Naive thymus-derived CD4-positive, alpha-beta T cell (primary cell): ENCODE data around the gene NELL2. TPM values are rescaled to one million over a fixed set of nuclear protein-coding genes. Genes with fewer than 3 reads are reported as not detected.
"Not testable (repeated sequence)": the region's sequence is repeated elsewhere in the genome, so short reads cannot be mapped to it uniquely, and the experiment has no call there.

ENCODE experiments used
- ATAC-seq: fragments of 150-1000 bp; cut with Tn5 transposase; 2 replicates; pipeline ENCODE4 v1.10.0; 2021; ENCODE audit warnings: mild to moderate bottlenecking, moderate library complexity
- CTCF ChIA-PET: fragments of 350-600 bp; sonication (Branson Sonifier 250); formaldehyde crosslinking; loops from one replicate; lab custom pipeline; 2021; ENCODE audit warnings: antibody characterized with exemption; lab: Charles Lee
- POLR2A ChIA-PET: fragments of 350-600 bp; sonication (Branson Sonifier 250); formaldehyde crosslinking; loops from one replicate; lab custom pipeline; 2021; ENCODE audit warnings: antibody characterized with exemption, inconsistent platforms; lab: Charles Lee
- DNase-seq, 9 donors: peaks; one replicate each; pipeline versions ENCODE4 v3.0.0 to v3.0.0-alpha.2; 2020 to 2022; ENCODE audit warnings: mixed read lengths in 1 of 9
- H3K27ac ChIP-seq: one replicate; pipeline ENCODE4 v1.7.0; 2013; ENCODE audit warnings: mild to moderate bottlenecking, low read depth, low read length, moderate library complexity
- H3K27me3 ChIP-seq, 2 donors: one replicate each; pipeline ENCODE4 v1.7.0; 2013; ENCODE audit warnings: low read length in 2 of 2, mild to moderate bottlenecking in 2 of 2, moderate library complexity in 2 of 2; ENCODE audit not compliant: control insufficient read depth in 2 of 2, insufficient read depth in 2 of 2
- H3K36me3 ChIP-seq, 3 experiments: 1 replicate in 2 of 3; 2 replicates in 1 of 3; pipeline ENCODE4 v1.7.0; 2013; ENCODE audit warnings: low read length in 3 of 3, mild to moderate bottlenecking in 3 of 3, moderate library complexity in 1 of 3; ENCODE audit not compliant: insufficient read depth in 3 of 3, control insufficient read depth in 2 of 3
- H3K4me1 ChIP-seq, 2 donors: one replicate each; pipeline ENCODE4 v1.7.0; 2013; ENCODE audit warnings: low read length in 2 of 2, mild to moderate bottlenecking in 2 of 2, moderate library complexity in 1 of 2; ENCODE audit not compliant: control insufficient read depth in 2 of 2, insufficient read depth in 2 of 2
- H3K4me3 ChIP-seq: 2 replicates; pipeline ENCODE4 v1.7.0; 2013; ENCODE audit warnings: mild to moderate bottlenecking, low read length
- H3K9me3 ChIP-seq, 3 experiments: 1 replicate in 2 of 3; 2 replicates in 1 of 3; pipeline ENCODE4 v1.7.0; 2013; ENCODE audit warnings: low read length in 3 of 3; ENCODE audit not compliant: control insufficient read depth in 2 of 3
- H3K27ac Mint-ChIP-seq, 9 donors: one replicate each; pipeline ENCODE4 v1.8.0; 2020 to 2022; ENCODE audit warnings: mixed read lengths in 9 of 9, mild to moderate bottlenecking in 8 of 9, moderate library complexity in 5 of 9, inconsistent platforms in 2 of 9
- H3K27me3 Mint-ChIP-seq, 5 donors: one replicate each; pipeline ENCODE4 v1.8.0; 2021 to 2022; ENCODE audit warnings: mixed read lengths in 5 of 5, mild to moderate bottlenecking in 1 of 5
- H3K36me3 Mint-ChIP-seq, 5 donors: one replicate each; pipeline ENCODE4 v1.8.0; 2020 to 2022; ENCODE audit warnings: mixed read lengths in 5 of 5, mild to moderate bottlenecking in 3 of 5, inconsistent platforms in 1 of 5
- H3K4me1 Mint-ChIP-seq, 7 donors: one replicate each; pipeline ENCODE4 v1.8.0; 2020 to 2022; ENCODE audit warnings: mixed read lengths in 7 of 7, mild to moderate bottlenecking in 3 of 7, inconsistent platforms in 1 of 7
- H3K4me3 Mint-ChIP-seq, 10 donors: one replicate each; pipeline ENCODE4 v1.8.0; 2020 to 2022; ENCODE audit warnings: mild to moderate bottlenecking in 10 of 10, mixed read lengths in 10 of 10, moderate library complexity in 6 of 10, inconsistent platforms in 2 of 10
- H3K9me3 Mint-ChIP-seq, 11 donors: one replicate each; pipeline ENCODE4 v1.8.0; 2020 to 2022; ENCODE audit warnings: mixed read lengths in 11 of 11, mild to moderate bottlenecking in 4 of 11, inconsistent platforms in 1 of 11, moderate library complexity in 1 of 11
- intact Hi-C, 2 donors: fragments of 100-400 bp; cut with micrococcal nuclease; formaldehyde crosslinking; loops; one replicate each; pipeline ENCODE4 v1.15.1; 2023
- polyA plus RNA-seq, 2 donors: library from polyadenylated mRNA; unstranded; fragments of 300-500 nt; fragmentation: Illumina TruSeq; gene quantifications; one replicate each; pipeline ENCODE4 v1.2.3, GENCODE V29; 2021
- total RNA-seq, 6 experiments: library from RNA in 5 of 6; stranded (reverse) in 5 of 6; gene quantifications; 1 replicate in 5 of 6; 2 replicates in 1 of 6; pipeline ENCODE4 v1.2.3 and lab custom pipeline; 2021 to 2026

The NELL2 gene
- total and polyA plus RNA-seq, 7 experiments from 2014 or later = 60.9 to 414 (median 228) TPM

DNA sequence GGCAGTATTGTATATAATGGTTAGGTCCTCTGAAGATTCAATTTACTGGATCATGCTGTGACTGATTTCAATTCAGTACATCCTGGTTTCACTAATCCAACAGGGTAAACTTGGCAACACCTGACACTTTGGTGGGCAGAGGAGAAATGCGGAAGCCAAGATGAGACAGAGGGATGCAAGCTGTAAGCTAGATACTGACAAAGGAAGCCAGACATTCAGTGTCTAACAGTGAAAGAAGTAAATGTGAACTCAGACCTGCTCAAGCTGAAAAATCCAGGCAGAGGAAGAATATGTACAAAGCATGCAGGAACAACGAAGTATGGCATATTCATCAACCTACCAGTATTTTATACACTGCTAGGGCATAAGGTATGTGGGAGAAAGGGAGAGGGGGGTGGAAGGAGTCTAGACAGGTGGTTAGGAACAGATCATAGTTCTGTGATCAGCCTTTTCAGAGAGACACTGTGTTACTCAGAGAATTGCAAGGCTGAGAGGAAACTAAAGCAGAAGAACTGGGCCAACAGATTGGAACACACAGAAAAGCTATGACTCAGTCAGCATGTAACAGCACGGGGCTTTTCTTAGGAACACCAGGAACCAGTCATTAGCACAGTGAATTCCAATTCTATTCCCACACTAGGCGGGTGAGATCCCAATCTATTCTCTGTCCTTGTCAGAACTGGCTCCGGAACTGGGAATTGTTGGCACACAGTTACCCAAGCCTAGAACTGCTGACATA is 40.3 kb downstream of the NELL2 start:
- Mint-ChIP-seq H3K27ac (peak overlapping the region; percentile 80 to 99 (median 95)), H3K36me3 (peaks cover 0 to 11% (median 7%) of the 10 kb centered on the region in 5 donors), H3K9me3 (no peaks in the 10 kb centered on the region), H3K4me3 (peak overlapping the region; percentile 38 to 84 (median 72)), H3K27me3 (no peaks in the 10 kb centered on the region), H3K4me1 (peaks cover 26 to 98% (median 79%) of the 10 kb centered on the region in 7 donors)
- Histone ChIP-seq H3K4me1 (peaks cover 51 to 53% of the 10 kb centered on the region in 2 donors), H3K9me3 (no peaks in the 10 kb centered on the region), H3K4me3 (peak overlapping the region; percentile 7), H3K36me3 (no peaks in the 10 kb centered on the region), H3K27me3 (no peaks in the 10 kb centered on the region), H3K27ac (peak overlapping the region; percentile 67)
- POLR2A ChIA-PET = interaction anchor here (0.7 to 3.4 kb wide), 9 partner anchors 8 to 49 kb away, joined by 3 to 20 read pairs (median 4); partner anchors contain the start of gene NELL2
- DNase-seq = peak in 6 of 9 donors; percentile 28 to 63 (median 36)
- ATAC-seq = peak; percentile 71
- intact Hi-C loops = loop anchor here (1.0 kb wide), 2 partner anchors 11 to 38 kb away; no protein-coding TSS in a partner anchor
- CTCF ChIA-PET = interaction anchor here (0.7 to 2.6 kb wide), 2 partner anchors 23 to 38 kb away, joined by 4 to 8 read pairs; no protein-coding TSS in a partner anchor

DNA sequence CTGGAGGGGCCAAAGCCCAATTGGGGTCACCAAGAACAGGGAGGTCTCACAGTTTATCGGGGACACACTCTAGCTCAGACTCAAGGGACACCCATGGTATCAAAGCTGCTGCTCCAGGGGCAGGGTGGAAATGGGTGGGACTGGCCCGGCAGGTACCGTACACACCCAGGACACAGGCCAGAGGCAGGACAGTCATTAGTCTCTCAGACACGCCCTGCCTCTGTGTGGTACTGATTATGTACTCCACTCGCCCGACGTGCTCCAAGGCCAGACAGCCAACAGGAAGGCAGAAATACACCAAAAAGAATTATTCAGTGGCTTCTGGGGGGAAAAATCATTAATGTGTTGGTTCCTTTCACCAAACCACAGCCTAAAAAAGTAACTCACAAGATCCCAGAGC is 41.1 kb downstream of the NELL2 start:
- ChIA-PET POLR2A (interaction anchor here (0.7 to 3.4 kb wide), 4 partner anchors 13 to 50 kb away, joined by 3 to 20 read pairs (median 4); no protein-coding TSS in a partner anchor), CTCF (interaction anchor here (0.7 to 2.6 kb wide), 2 partner anchors 22 to 39 kb away, joined by 4 to 8 read pairs; no protein-coding TSS in a partner anchor)
- DNase-seq, H3K4me3 ChIP-seq, ATAC-seq, H3K9me3 Mint-ChIP-seq, H3K36me3 ChIP-seq, H3K27me3 Mint-ChIP-seq, H3K27me3 ChIP-seq, H3K9me3 ChIP-seq: not testable (repeated sequence)
- H3K4me1 Mint-ChIP-seq = peaks cover 26 to 98% (median 83%) of the 10 kb centered on the region in 7 donors
- Histone ChIP-seq H3K4me1 (peaks cover 53 to 58% of the 10 kb centered on the region in 2 donors), H3K27ac (peak overlapping the region; percentile 67)
- peak overlapping the region in 9 of 10 donors; percentile 24 to 80 (median 60) for H3K4me3 Mint-ChIP-seq
- intact Hi-C loops = loop anchor here in 1 of 2 donors (1.0 kb wide), 1 partner anchor 39 kb away; no protein-coding TSS in a partner anchor
- peaks cover 0 to 12% (median 7%) of the 10 kb centered on the region in 5 donors for H3K36me3 Mint-ChIP-seq
- H3K27ac Mint-ChIP-seq = peak overlapping the region; percentile 80 to 99 (median 95)

DNA sequence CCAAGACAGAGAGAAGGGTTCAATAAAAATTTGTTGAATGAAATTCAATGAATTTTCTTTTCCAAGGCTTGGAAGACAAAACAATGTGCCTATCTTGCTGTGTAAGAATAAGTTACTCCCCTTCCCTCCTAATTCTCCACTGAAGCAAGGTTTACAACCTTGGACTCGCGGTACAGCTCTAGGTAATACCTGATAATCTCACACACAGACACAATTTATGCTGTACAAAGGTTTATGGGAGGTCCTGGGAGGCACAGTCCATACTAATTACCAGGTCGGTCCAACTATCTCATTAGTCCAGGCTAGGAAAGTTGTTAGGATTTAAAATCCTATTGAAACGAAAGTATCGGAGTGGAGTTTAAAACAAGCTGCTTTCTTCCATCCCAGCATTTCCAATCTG is 42.6 kb downstream of the NELL2 start:
- H3K4me3 Mint-ChIP-seq = peak overlapping the region in 4 of 10 donors; percentile 4 to 59 (median 38)
- peaks cover 53 to 67% of the 10 kb centered on the region in 2 donors for H3K4me1 ChIP-seq

DNA sequence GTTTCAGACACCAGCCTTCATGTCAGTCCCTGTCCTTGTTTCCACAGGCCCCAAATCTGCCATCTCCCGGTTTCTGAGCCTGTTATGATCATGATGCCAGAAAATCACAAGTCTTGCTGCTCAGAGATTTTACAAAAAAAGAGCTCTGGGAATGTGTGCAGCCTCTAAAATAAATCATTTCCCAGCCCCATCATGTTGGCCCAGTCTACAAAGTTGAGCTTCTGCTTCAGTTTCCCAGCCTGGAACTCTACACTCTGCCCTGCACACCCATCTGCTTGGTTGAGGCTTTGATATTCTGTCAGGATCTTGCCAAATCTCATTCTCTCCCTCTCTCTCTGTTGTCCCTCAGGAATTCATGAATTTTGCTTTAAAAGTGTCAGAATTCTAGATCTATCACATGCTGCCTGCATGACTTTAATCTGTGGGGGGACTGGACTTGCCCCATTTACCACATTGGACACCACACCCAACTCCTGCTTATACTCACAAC is 45.5 kb downstream of the NELL2 start:
- ChIA-PET CTCF (interaction anchor here (1.2 to 2.8 kb wide), 2 partner anchors 11 to 18 kb away, joined by 3 to 9 read pairs; no protein-coding TSS in a partner anchor), POLR2A (interaction anchor here (0.8 to 8.4 kb wide), 8 partner anchors 8 to 44 kb away, joined by 3 to 81 read pairs (median 4); partner anchors contain the start of gene NELL2)
- Mint-ChIP-seq H3K36me3 (peaks cover 0 to 16% (median 7%) of the 10 kb centered on the region in 5 donors), H3K9me3 (peaks cover 0 to 10% (median 0%) of the 10 kb centered on the region in 11 donors), H3K27me3 (no peaks in the 10 kb centered on the region), H3K27ac (peak overlapping the region; percentile 30 to 99 (median 84)), H3K4me1 (peaks cover 20 to 92% (median 71%) of the 10 kb centered on the region in 7 donors), H3K4me3 (peak overlapping the region in 7 of 10 donors; percentile 18 to 72 (median 36))
- intact Hi-C loops = no loop called here
- no peaks in the 10 kb centered on the region for H3K27me3 ChIP-seq
- H3K4me1 ChIP-seq = peaks cover 42 to 50% of the 10 kb centered on the region in 2 donors
- H3K4me3 ChIP-seq = no peak overlapping the region
- DNase-seq = no peak
- H3K36me3 ChIP-seq = no peaks in the 10 kb centered on the region
- no peak for ATAC-seq
- H3K9me3 ChIP-seq = no peaks in the 10 kb centered on the region
- H3K27ac ChIP-seq = no peak overlapping the region

More for the DNA sequence above, 42.6 kb downstream of the NELL2 start:
- no peaks in the 10 kb centered on the region for H3K36me3 ChIP-seq
- Mint-ChIP-seq H3K4me1 (peaks cover 19 to 99% (median 82%) of the 10 kb centered on the region in 7 donors), H3K27ac (peak overlapping the region in 8 of 9 donors; percentile 25 to 99 (median 70)), H3K36me3 (peaks cover 0 to 11% (median 7%) of the 10 kb centered on the region in 5 donors), H3K27me3 (no peaks in the 10 kb centered on the region), H3K9me3 (no peaks in the 10 kb centered on the region)
- CTCF ChIA-PET = no interaction called here
- DNase-seq = no peak
- no peaks in the 10 kb centered on the region for H3K27me3 ChIP-seq
- no peak overlapping the region for H3K27ac ChIP-seq
- H3K9me3 ChIP-seq = no peaks in the 10 kb centered on the region
- H3K4me3 ChIP-seq = no peak overlapping the region
- intact Hi-C loops = no loop called here
- no peak for ATAC-seq
- POLR2A ChIA-PET = interaction anchor here (0.7 to 8.4 kb wide), 4 partner anchors 8 to 41 kb away, joined by 3 to 81 read pairs (median 38); partner anchors contain the start of gene NELL2

DNA sequence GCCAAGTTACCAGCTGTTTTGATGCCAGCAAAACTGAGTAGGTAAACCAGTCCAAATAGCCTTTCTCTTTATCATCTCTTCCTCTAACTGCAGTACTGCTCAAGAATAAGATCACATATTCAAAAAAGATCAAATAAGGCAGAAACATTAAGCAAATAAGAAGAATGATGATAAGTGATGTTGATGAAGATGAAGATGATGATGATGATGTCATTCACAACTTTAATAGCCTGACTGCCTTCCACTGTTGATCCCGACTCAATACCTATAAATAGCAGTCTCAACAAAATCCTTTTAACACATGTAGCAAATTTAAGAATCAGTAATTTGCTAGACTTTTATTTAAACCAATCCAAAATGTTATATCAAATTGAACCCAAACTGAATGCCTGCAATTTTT is 47.1 kb downstream of the NELL2 start:
- Mint-ChIP-seq H3K4me3 (peak overlapping the region in 6 of 10 donors; percentile 16 to 80 (median 51)), H3K36me3 (peaks cover 0 to 21% (median 14%) of the 10 kb centered on the region in 5 donors)
- intact Hi-C loops = loop anchor here in 1 of 2 donors (1.0 kb wide), 1 partner anchor 12 kb away; no protein-coding TSS in a partner anchor

More for the DNA sequence above, 47.1 kb downstream of the NELL2 start:
- H3K36me3 ChIP-seq = no peaks in the 10 kb centered on the region
- Mint-ChIP-seq H3K4me1 (peaks cover 16 to 85% (median 68%) of the 10 kb centered on the region in 7 donors), H3K27me3 (no peaks in the 10 kb centered on the region), H3K27ac (peak overlapping the region; percentile 54 to 99 (median 92)), H3K9me3 (peaks cover 0 to 10% (median 0%) of the 10 kb centered on the region in 11 donors)
- H3K27ac ChIP-seq = peak overlapping the region; percentile 74
- DNase-seq (no peak), ATAC-seq (no peak)
- ChIA-PET POLR2A (interaction anchor here (1.1 to 8.4 kb wide), 7 partner anchors 9 to 45 kb away, joined by 3 to 81 read pairs (median 5); partner anchors contain the start of gene NELL2), CTCF (interaction anchor here (0.9 kb wide), 1 partner anchor 45 kb away, joined by 3 read pairs; no protein-coding TSS in a partner anchor)
- H3K4me1 ChIP-seq = peaks cover 35 to 44% of the 10 kb centered on the region in 2 donors
- no peaks in the 10 kb centered on the region for H3K9me3 ChIP-seq
- H3K4me3 ChIP-seq = peak overlapping the region; percentile 1
- no peaks in the 10 kb centered on the region for H3K27me3 ChIP-seq
